CD4-positive, alpha-beta T cell treated with Interleukin-6 for 4 hours (primary cell): ENCODE data around the gene CMTM7.
"Not testable (repeated sequence)": the region's sequence is repeated elsewhere in the genome, so short reads cannot be mapped to it uniquely, and the experiment has no call there.

ENCODE experiments used
- DNase-seq: peaks from one replicate; pipeline ENCODE4 v3.0.0-alpha.2; 2020; ENCODE audit warnings: mixed read lengths

Gene CMTM7

GRCh38 chr3:32438596-32439344, 47.1 kb downstream of the CMTM7 start:
- no peak for DNase-seq

- DNase-seq: not testable (repeated sequence)
Measured at GRCh38 chr3:32439421-32439820, 47.8 kb downstream of the CMTM7 start.

GRCh38 chr3:32440611-32441350, 49.1 kb downstream of the CMTM7 start:
- DNase-seq: no peak

- DNase-seq: no peak
Measured at GRCh38 chr3:32442766-32443165, 51.1 kb downstream of the CMTM7 start.

GRCh38 chr3:32443478-32443877, 51.8 kb downstream of the CMTM7 start:
- DNase-seq: no peak

- DNase-seq: no peak
Measured at GRCh38 chr3:32447865-32448400, 56.3 kb downstream of the CMTM7 start.

GRCh38 chr3:32448686-32449474, 57.2 kb downstream of the CMTM7 start:
- DNase-seq: no peak

- DNase-seq: no peak
Measured at GRCh38 chr3:32449691-32450090, 58.0 kb downstream of the CMTM7 start.

GRCh38 chr3:32450426-32450825, 58.8 kb downstream of the CMTM7 start:
- no peak for DNase-seq

- no peak for DNase-seq
Measured at GRCh38 chr3:32450992-32451659, 59.5 kb downstream of the CMTM7 start.

GRCh38 chr3:32452009-32452408, 60.4 kb downstream of the CMTM7 start:
- DNase-seq: no peak

- DNase-seq: no peak
Measured at GRCh38 chr3:32453346-32453745, 61.7 kb downstream of the CMTM7 start.

- DNase-seq: no peak
Measured at GRCh38 chr3:32454111-32454510, 62.5 kb downstream of the CMTM7 start.

- no peak for DNase-seq
Measured at GRCh38 chr3:32454731-32455608, 63.3 kb downstream of the CMTM7 start.

GRCh38 chr3:32455609-32456428, 64.2 kb downstream of the CMTM7 start:
- DNase-seq: peak; percentile 41

- peak; percentile 13 for DNase-seq
Measured at GRCh38 chr3:32456429-32457130, 64.9 kb downstream of the CMTM7 start.

- DNase-seq: peak; percentile 75
Measured at GRCh38 chr3:32457971-32458471, 66.4 kb downstream of the CMTM7 start.

- DNase-seq: no peak
Measured at GRCh38 chr3:32459450-32459849, 67.8 kb downstream of the CMTM7 start.

- peak; percentile 81 for DNase-seq
Measured at GRCh38 chr3:32460031-32460749, 68.5 kb downstream of the CMTM7 start.
